CD4-positive, alpha-beta T cell treated with Interleukin-4 for 4 hours (primary cell): ENCODE measurements around the gene PITX2.

Source experiments
- DNase-seq: peaks from one replicate; pipeline ENCODE4 v3.0.0-alpha.2; 2020

Gene PITX2

GRCh38 chr4:110622841-110623717, at the start of gene PITX2:
PITX2 (minus strand) TSS chr4:110623077; CDS start chr4:110622460, 617 bp downstream.
- DNase-seq, result no peak

- no peak for DNase-seq
Observed at GRCh38 chr4:110671679-110672078, 48.8 kb upstream of the PITX2 start.

GRCh38 chr4:110669663-110670062, 46.8 kb upstream of the PITX2 start:
- DNase-seq, result no peak

GRCh38 chr4:110668463-110669235, 45.8 kb upstream of the PITX2 start:
- DNase-seq, result no peak

- no peak for DNase-seq
Observed at GRCh38 chr4:110667670-110668069, 44.8 kb upstream of the PITX2 start.

GRCh38 chr4:110666030-110666429, 43.2 kb upstream of the PITX2 start:
- no peak for DNase-seq

- no peak for DNase-seq
Observed at GRCh38 chr4:110663738-110664444, 41.0 kb upstream of the PITX2 start.

- DNase-seq, result no peak
Observed at GRCh38 chr4:110663206-110663605, 40.3 kb upstream of the PITX2 start.

GRCh38 chr4:110660755-110661154, 37.9 kb upstream of the PITX2 start:
- DNase-seq, result no peak

GRCh38 chr4:110654254-110654635, 31.4 kb upstream of the PITX2 start:
- DNase-seq, result no peak

GRCh38 chr4:110653321-110654253, 30.7 kb upstream of the PITX2 start:
- DNase-seq, result no peak

GRCh38 chr4:110644008-110644407, 21.1 kb upstream of the PITX2 start:
- DNase-seq, result no peak

- no peak for DNase-seq
Observed at GRCh38 chr4:110643096-110643495, 20.2 kb upstream of the PITX2 start.

- no peak for DNase-seq
Observed at GRCh38 chr4:110641218-110641617, 18.3 kb upstream of the PITX2 start.

- no peak for DNase-seq
Observed at GRCh38 chr4:110640576-110640975, 17.7 kb upstream of the PITX2 start.

- no peak for DNase-seq
Observed at GRCh38 chr4:110639207-110640090, 16.6 kb upstream of the PITX2 start.

GRCh38 chr4:110638089-110638746, 15.3 kb upstream of the PITX2 start:
- no peak for DNase-seq

- DNase-seq, result no peak
Observed at GRCh38 chr4:110637408-110638088, 14.7 kb upstream of the PITX2 start.

- no peak for DNase-seq
Observed at GRCh38 chr4:110636680-110637407, 14.0 kb upstream of the PITX2 start.
